ENCODE results near the gene CREB5.
A peak's percentile ranks its signal among the peaks of the same experiment; 100 is the strongest.
"Not testable (repeated sequence)": the region's sequence is repeated elsewhere in the genome, so short reads cannot be mapped to it uniquely, and the experiment has no call there.

Gene CREB5, protein sequence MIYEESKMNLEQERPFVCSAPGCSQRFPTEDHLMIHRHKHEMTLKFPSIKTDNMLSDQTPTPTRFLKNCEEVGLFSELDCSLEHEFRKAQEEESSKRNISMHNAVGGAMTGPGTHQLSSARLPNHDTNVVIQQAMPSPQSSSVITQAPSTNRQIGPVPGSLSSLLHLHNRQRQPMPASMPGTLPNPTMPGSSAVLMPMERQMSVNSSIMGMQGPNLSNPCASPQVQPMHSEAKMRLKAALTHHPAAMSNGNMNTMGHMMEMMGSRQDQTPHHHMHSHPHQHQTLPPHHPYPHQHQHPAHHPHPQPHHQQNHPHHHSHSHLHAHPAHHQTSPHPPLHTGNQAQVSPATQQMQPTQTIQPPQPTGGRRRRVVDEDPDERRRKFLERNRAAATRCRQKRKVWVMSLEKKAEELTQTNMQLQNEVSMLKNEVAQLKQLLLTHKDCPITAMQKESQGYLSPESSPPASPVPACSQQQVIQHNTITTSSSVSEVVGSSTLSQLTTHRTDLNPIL

DNA sequence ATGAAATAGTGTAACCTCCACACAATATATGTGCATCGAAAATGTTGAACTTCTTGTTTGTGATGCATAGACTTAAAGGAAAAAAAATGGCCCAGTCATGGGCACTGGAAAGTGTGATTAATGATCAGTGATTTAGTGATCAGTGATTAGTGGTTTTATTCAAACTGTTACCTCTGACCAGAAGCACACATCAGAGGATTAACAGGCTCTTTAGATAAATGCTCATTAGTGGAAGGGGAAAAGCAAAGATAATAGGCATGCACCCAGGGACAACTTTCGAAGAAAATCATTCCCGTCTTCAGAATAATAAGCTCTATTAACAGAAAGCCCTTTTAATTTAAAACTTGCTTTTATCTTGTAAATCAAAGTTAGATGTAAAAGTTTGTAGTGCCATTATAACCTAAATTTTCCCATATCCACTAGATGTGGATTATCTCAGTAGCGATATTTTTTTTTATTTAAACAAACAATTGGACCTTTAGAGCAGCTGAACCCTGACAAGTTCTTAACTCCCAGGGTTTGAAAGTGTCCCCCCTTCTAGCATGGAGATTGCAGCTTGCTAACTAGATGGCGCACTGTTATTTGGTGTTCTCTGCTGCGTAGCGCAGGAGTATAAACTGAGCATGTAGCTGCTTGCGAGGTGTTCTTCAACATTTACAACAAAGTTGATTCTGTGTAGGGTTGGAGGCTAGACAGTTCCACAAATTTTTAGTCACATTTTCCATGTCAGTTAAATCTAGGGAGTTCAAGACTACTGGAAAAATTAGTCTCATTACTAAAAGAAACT lies at the start of gene CREB5:
Gene CREB5 (plus strand): TSS at position 643 of the 787 bp plus-strand sequence. CDS start 397 bp downstream, outside the sequence.
- DNase-seq (ENCODE audit: low spot score): peak; percentile 9

DNA sequence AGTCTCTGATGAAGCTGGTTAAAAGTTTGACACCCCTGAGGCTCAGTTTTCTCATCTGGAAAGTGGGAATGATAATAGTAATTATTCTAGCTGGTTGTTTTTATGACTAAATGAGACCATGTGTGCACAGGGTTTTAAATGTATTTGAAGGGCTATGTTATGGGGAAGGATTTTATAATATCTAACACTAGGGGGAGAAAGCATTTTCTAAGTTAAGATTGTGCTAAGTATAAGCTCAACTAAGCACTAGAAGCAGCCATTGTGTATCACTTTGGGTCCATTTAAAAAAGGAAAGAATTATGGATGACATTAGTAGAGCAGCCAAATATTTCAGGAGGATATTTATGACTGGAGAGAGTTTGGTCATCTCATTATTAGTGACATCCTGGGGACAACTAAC lies 49.5 kb upstream of the CREB5 start:
- DNase-seq (ENCODE audit: low spot score): no peak

DNA sequence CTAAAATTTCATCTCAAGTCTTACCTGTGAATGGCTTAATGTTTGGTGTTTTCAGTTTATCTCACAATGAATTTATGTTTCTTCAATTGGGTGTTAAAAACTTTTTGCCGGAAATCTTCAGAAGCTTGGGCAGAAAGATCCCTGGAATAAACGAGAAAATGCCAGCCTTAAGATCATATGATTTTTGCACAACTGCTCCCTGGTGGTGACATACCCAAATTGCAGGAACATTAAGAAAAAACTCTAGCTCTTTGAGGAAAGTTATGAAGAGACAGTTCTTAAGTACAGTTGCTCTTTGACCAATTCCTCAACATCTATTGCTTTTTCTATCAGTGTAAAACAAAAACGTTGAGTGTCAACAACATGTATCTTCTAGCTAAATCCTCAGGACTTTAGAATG lies 48.2 kb upstream of the CREB5 start:
- DNase-seq (ENCODE audit: low spot score): no peak

DNA sequence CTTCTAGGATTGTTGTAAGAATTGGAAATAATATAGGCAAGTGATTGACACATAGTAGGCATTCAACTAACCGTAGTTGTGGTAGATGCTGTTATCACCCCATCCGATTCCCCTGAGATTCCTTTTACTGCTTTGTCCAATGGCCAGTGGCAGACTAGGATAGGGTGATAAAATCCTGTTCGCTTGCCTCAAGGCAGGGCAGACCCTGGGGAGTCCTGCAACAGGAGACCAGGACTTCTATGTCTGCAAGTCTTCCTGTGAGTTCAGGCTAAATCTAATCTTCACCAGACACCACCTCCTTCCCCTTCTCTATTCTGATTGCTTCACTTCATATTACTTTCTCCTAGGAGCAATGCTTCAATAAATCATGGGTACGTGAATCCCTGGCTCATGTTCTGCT lies 42.8 kb upstream of the CREB5 start:
- DNase-seq (ENCODE audit: low spot score): no peak

DNA sequence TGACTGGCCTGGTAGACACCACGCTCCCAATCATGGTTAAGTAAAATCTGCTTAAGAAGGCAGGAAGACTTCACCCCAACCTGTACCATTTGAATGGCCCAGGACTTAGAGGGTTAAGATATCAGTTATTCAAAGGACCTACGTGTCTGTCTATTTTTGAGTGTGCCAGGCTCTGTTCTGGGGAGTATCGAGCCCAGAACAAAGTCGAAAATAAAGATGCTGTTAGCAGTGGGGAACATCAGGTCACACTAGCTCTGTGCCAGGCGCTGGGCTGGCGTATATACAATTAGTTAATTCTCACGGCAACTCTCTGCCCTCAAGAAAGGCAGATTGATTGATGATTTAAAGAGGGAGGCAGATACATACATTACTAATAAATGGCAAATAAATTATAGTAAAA lies 40.5 kb upstream of the CREB5 start:
- no peak for DNase-seq (ENCODE audit: low spot score)

DNA sequence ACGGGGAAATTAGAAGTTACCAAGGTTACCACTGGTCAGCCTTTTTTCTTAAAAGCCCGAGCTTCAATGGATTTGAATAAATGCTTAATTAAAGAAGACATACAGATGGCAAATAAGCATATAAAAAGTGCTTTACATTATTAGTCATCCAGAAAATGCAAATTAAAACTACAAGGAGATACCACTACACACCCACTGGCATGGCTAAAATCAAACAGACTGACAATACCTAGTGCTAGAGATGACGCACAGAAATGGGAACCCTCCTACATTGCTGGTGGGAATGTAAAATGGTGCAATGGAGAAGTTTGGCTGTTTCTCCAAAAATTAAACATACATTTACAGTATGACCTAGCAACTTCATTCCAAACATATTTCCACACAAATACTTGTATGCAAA lies 38.3 kb upstream of the CREB5 start:
- no peak for DNase-seq (ENCODE audit: low spot score)

DNA sequence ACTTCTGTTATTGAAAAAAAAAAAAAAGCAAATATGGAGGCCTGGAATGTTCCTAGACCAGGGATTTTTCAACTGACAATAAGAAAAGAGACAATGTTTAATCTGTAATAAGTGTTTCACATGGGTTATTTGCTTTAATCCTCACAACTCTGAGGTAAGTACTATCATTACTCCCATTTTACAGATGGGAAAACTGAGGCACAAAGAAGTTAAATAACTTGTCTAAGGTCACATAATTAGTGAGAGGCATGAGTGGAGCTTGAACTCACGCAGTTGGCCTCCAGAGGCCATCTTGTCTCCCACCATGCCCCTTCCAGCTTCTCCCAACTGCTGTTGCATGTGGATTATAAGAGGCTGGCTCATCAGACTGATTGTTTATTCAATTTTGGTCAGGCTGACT lies 36.6 kb upstream of the CREB5 start:
- DNase-seq (ENCODE audit: low spot score): no peak

DNA sequence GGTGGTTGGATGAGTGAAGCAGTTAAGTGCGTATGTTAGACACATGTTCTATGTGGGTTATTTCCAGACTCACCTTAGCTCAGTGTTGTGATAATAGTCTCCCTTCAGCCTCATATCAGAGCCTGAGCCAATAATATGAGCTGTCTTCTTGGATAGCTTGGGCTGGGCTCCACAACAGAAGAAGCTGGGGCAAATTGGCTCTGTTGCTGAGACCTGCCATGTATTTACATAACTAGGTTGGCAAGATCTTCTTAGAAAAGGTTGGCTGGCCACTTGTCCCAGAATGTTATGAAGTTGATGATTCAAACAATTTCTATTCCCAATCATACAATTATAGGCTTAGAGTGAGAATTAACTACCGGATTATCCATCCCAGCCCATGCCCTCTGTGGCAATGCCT lies 35.7 kb upstream of the CREB5 start:
- no peak for DNase-seq (ENCODE audit: low spot score)

DNA sequence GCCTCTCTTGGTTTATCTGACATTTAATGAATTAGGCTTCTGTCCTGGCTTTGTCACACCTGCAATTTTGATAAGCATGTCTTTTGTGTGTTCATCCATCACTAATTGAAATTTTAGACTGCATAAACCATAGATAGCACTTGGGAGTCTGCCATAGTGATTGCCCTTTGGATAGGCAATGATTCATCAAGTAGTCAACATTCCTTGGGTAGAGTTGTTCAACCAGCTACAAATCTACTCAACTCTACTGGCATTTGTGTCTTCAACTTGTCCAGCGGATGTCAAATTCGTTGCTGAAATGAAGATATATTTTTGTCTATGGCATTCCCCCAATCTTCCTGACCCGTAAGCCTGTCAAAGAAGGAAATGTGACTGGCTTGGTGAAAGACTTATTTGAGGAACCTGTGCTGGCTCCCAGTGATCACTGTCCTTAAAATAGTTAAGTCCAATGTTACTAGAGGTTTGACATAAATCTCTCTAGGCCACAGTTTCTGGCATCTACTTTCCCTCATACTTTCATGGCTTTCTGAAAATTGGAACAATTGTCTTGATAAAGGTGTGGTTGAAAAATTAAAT lies 33.7 kb upstream of the CREB5 start:
- no peak for DNase-seq (ENCODE audit: low spot score)

DNA sequence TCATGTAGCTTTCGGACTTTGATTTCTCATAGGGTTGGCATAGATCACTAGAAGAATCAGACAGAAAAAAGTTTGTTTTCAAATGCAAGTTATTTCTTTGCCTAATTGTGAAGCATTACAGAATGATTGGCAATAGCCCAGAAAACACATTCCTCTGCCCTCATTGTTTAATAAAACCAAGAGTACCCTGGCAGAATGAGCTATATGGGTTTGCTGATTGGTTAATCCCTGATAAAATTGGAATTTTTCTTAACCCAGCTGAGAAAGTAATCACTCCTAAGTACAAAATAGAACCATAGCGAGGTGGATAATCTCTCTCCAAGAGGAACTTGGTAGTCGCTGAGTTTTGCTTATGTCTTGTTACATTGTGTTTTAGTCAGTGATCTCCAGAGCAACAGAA lies 30.9 kb upstream of the CREB5 start:
- no peak for DNase-seq (ENCODE audit: low spot score)

DNA sequence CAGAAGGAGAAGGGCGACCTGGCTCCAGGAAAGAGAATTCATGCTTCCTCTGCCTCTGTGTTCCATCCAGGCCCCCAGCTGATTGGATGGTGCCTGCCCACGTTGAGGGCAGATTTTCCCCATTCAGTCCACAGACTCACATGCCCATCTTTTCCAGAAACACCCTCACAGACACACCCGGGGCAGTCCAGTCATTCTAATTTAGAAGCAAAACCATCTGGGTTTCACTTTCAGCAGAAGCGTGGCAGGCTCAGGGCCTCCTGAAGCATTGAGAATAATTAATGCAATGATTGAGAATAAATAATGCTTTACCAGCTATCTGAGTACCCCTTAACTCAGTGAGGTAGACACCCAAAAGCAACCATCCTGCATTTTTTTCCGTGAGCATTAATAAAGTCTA lies 30.2 kb upstream of the CREB5 start:
- no peak for DNase-seq (ENCODE audit: low spot score)

DNA sequence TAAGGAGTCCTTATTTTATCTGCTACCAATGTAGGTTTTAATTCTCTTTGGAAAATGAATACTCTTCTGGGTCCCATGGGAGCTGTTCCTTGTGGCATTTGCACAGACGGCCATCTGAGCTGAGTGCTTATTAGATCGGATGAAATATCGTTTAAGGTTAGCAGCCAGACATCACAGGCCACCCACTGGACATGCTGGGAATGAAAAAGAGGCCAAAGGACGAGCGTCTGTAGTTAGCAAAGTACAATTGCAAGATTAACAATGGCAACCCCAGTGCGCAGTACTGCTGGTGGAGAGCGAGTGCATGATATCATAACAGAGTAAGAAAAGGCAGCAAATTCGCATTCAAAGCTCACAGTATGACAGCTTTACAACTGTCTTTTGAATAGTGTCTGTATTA lies 28.3 kb upstream of the CREB5 start:
- DNase-seq (ENCODE audit: low spot score): no peak

DNA sequence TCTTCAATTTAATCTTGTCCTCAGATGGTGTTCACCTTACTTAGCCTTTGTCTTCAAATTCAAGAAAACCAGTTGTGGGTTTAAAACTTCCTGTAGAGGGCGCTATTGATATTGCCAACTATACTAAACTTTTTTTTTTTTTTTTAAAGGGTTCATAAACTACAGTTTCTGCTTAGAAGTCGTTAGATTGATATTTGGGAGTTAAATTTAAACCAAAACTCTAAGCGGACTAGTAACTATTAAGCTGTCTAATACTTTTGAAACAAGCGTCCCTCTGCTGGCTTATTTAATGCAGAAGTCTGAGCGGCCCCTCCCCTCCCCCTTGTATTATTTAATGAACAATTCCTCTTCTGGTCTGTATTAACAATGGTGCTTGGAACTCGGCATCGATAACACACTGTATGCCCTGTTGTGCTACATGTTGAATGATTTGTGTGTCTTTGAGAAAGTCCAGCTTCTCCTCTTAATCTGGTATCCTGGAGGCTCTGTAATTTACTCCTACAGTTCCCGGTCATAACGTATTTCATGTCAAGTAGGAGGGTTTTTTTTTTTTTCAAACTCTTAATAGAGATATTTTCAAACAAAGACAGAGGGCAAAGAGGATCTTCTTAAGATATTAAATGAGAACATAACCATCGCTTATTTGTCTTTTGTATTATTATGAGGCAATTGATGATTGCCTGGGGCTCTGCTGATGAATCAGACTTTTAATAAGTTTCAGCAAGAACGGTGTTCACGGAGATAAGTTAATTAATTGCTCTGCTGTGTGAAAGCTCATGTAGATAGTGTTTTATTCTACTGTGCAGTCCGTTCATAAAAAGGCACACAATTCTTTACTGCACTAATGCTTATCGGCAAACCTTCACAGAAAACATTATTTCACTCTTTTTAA lies 22.6 kb upstream of the CREB5 start:
- peak; percentile 35 for DNase-seq (ENCODE audit: low spot score)

DNA sequence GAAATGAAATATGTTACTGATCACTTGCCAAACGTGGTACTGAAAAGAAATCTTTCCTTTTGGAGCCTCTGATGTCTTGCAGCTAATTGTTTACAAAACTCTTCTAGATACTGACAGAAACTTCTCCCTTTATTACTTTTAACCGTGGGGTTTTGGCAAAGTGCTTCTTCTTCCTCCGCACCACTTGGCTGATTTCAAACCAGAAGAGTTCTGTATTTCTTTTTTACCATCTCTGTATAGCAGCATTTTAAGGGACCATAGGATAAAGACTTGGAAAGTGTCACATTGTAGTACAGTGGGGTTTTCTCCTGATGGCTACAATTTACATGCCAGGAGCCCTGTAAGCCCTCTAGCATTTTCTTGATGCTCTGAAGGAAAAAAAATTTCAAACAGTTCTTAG lies 21.9 kb upstream of the CREB5 start:
- DNase-seq (ENCODE audit: low spot score): no peak

DNA sequence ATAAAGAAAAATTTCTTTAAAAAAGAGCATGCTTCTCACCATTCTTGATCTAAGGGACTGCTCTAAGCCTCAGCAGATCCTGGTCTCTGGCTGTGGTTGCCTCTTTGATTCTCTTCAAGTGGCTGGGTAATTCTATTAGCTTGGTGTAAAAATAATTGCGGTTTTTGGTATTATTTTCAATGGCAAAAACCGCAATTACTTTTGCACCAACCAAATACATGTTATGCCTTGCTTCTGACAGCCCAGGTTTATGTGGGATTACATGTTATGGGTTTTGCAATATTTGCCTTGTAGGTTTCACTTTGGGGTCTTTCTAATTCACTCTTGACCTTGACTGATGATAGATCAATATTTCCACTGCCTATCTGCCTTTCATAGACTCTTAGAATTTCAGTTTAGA lies 20.0 kb upstream of the CREB5 start:
- DNase-seq (ENCODE audit: low spot score): no peak

DNA sequence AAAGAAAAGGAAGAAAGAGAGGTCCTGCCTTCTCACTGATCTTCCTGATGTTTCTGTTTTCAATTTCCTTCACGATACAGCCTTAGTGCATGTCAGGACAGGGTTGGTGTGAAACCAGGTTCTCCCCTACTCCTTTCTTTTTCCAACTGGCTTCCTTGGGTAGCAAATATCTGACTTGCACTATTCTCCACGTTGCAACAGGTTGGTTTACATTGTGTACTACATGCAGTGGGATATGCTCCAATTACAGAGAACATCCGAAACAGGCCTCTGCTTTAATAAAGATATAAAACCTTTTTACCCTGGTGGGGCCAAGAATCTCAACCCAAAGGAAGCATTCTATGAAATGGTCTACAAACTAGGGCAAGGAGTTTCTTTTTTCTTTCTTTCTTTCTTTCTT lies 16.9 kb upstream of the CREB5 start:
- no peak for DNase-seq (ENCODE audit: low spot score)

DNA sequence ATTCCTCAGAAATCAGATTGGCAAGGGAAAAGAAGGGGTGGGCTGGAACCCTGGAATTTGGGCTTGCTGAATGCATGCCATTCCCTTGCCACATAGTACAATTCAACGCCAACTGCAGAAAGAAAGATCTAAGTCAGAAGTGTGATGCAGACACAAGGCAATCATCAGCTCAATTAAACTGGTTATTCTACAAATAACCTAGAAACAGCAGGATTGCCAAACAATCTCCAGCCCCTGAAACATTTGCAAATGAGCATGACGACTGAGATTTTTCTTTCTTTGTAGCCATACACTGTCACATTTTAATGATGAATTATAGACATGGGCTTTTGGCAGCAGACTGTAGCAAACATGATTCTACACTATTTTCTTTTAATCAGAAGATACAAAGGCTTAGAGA lies 16.5 kb upstream of the CREB5 start:
- peak; percentile 39 for DNase-seq (ENCODE audit: low spot score)

DNA sequence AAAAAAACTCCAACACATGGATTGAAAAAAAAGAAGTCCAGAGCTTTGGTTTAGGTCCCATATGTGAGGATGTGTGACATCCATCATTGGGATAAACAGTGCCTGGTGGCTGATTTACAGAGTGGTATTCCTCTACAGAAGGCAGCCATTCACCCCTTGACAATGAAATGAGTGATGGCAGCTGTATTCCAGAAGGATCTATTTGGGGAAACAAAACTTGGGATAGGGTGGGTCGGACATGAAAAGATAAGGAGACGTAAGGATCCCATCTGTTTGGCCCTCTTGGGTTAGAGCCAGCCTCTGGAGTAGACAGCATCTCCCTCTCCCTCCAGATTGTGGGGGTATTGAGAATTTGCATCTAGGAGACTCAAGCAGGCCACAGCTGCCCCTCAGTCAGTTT lies 15.2 kb upstream of the CREB5 start:
- DNase-seq (ENCODE audit: low spot score): no peak

DNA sequence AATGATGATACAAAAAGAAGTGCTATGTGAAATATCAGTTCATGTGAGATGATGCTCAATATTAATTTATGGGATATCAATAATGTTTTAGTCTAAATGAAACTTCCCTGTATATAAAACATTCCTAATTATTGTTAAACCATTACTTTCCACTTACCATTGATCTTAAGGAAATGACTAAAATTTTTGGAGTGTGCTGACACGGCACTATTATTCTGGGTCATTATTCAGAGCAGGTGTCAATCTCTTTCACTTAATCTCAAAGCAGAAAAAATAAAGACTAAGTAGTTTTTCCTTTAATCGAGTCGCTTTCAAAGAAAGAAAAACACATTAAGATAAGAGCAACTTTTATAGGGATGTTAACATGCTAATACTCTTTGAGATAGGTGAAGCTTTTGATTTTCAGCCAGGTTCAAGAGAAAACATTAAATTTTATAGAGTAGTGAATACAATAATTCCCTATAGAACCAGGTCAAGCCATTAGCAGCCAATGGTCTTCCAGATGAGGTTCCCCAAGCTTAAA lies 11.4 kb upstream of the CREB5 start:
- no peak for DNase-seq (ENCODE audit: low spot score)

DNA sequence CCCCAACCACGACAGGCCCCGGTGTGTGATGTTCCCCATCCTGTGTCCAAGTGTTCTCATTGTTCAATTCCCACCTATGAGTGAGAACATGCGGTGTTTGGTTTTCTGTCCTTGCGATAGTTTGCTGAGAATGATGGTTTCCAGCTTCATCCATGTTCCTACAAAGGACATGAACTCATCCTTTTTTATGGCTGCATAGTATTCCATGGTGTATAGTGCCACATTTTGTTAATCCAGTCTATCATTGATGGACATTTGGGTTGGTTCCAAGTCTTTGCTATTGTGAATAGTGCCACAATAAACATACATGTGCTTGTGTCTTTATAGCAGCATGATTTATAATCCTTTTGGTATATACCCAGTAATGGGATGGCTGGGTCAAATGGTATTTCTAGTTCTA lies 10.8 kb upstream of the CREB5 start:
- not testable (repeated sequence) for DNase-seq (ENCODE audit: low spot score)

DNA sequence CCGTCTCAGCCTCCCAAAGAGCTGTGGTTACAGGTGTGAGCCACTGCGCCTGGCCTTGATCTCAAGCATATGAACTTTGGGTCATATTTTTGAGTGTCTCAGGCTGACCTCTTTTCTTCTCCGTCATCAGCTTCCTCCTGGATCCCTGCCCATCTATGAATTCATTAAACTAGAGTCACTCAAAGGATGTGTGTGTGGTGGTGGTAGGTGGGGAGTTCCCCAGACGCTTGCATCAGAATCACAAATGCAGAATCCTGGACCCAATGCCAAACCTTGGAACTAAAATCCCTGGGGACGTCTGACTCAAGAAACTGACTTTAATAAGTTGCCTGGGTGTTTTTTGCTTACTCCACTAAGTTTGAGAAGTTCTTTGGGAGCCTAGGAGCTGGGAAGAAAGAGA lies 6.7 kb upstream of the CREB5 start:
- peak; percentile 75 for DNase-seq (ENCODE audit: low spot score)

DNA sequence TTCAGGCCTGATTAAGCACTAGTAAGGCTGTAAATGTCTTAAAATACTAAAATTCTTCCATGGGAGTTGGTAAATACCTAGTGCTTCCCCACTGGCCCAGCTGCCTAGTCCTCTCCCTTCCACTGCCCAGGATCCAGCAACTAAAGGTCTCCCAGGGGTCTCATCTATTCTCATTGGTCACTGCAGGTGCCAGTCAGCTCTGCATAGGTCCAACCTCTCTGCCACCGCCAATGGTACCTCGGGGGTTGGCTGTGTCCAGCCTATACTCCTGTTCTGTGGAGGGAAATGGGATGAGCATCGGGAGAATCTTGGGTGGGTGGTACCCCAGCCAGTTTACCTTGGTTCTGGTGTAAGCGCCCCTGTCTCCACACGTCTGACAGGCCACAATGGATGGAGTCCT lies 6.1 kb upstream of the CREB5 start:
- DNase-seq (ENCODE audit: low spot score): no peak
